IMR-90 (cell line): ENCODE measurements around the gene MCFD2. TPM values are rescaled to one million over a fixed set of nuclear protein-coding genes. Genes with fewer than 3 reads are reported as not detected.

Source experiments
- ATAC-seq: fragments of 200-7000 bp; cut with Tn5 transposase; 2 replicates; pipeline ENCODE4 v1.9.1; 2020; ENCODE audit warnings: low read depth, mild to moderate bottlenecking, moderate library complexity
- BruUV-seq: library from RNA; stranded (reverse); fragments of 400-500 nt; replicated peaks from 2 replicates; lab custom pipeline; 2021; lab: Mats Ljungman, UMichigan
- CTCF ChIA-PET: fragments of 300-600 bp; formaldehyde crosslinking; extraction: SDS; loops from one replicate; lab custom pipeline; 2021; ENCODE audit warnings: antibody characterized with exemption; lab: Yijun Ruan, JAX
- POLR2A ChIA-PET: fragments of 300-600 bp; sonication (Branson Sonifier 250); formaldehyde crosslinking; loops from one replicate; lab custom pipeline; 2022; ENCODE audit warnings: antibody characterized with exemption; ENCODE audit not compliant: unreplicated experiment; lab: Charles Lee
- DNase-seq: peaks from one replicate; pipeline ENCODE4 v3.0.0; 2013
- H2AFZ ChIP-seq: replicated peaks from 2 replicates; pipeline ENCODE3; 2013; ENCODE audit warnings: low read length, mild to moderate bottlenecking; ENCODE audit not compliant: poor library complexity
- H2AK5ac ChIP-seq: 2 replicates; pipeline ENCODE4 v1.6.1; 2013; ENCODE audit warnings: low read depth, low read length, inconsistent platforms
- H2AK9ac ChIP-seq: replicated peaks from 2 replicates; pipeline ENCODE3; 2013; ENCODE audit warnings: mild to moderate bottlenecking, low read depth, low read length, moderate library complexity; ENCODE audit not compliant: poor library complexity
- H2BK120ac ChIP-seq: 2 replicates; pipeline ENCODE4 v1.6.1; 2013; ENCODE audit warnings: low read depth, low read length, inconsistent platforms
- H2BK15ac ChIP-seq: 3 replicates; pipeline ENCODE4 v1.6.1; 2013; ENCODE audit warnings: low read depth, low read length, inconsistent platforms
- H2BK20ac ChIP-seq: 2 replicates; pipeline ENCODE4 v1.6.1; 2013; ENCODE audit warnings: low read depth, mild to moderate bottlenecking, inconsistent platforms, low read length, moderate library complexity
- H2BK5ac ChIP-seq: 2 replicates; pipeline ENCODE4 v1.6.1; 2013; ENCODE audit warnings: mild to moderate bottlenecking, low read depth, low read length, inconsistent platforms; ENCODE audit not compliant: poor library complexity, severe bottlenecking
- H3K14ac ChIP-seq: replicated peaks from 2 replicates; pipeline ENCODE4 v1.6.1; 2013; ENCODE audit warnings: low read depth, low read length, inconsistent platforms
- H3K18ac ChIP-seq: 2 replicates; pipeline ENCODE4 v1.6.1; 2013; ENCODE audit warnings: low read depth, low read length, control low read depth
- H3K23ac ChIP-seq: 2 replicates; pipeline ENCODE4 v1.6.1; 2013; ENCODE audit warnings: low read depth, low read length, inconsistent platforms
- H3K27ac ChIP-seq: 2 replicates; pipeline ENCODE4 v1.5.1; 2013; ENCODE audit warnings: mild to moderate bottlenecking, control low read depth, low read length; ENCODE audit not compliant: insufficient read depth
- H3K27me3 ChIP-seq: 2 replicates; pipeline ENCODE4 v1.6.1; 2013; ENCODE audit warnings: low read length; ENCODE audit not compliant: control insufficient read depth, insufficient read depth
- H3K36me3 ChIP-seq: 2 replicates; pipeline ENCODE4 v1.6.1; 2013; ENCODE audit warnings: low read length, mixed read lengths; ENCODE audit not compliant: control insufficient read depth, insufficient read depth
- H3K4ac ChIP-seq: 2 replicates; pipeline ENCODE4 v1.6.1; 2013; ENCODE audit warnings: low read depth, low read length, inconsistent platforms
- H3K4me1 ChIP-seq: 2 replicates; pipeline ENCODE4 v1.6.1; 2013; ENCODE audit warnings: low read length, mixed read lengths; ENCODE audit not compliant: control insufficient read depth, insufficient read depth
- H3K4me2 ChIP-seq: 2 replicates; pipeline ENCODE4 v1.6.1; 2013; ENCODE audit warnings: low read depth, mild to moderate bottlenecking, control low read depth, low read length, moderate library complexity
- H3K4me3 ChIP-seq: 2 replicates; pipeline ENCODE4 v1.5.1; 2013; ENCODE audit warnings: low read depth, mild to moderate bottlenecking, control low read depth, low read length, moderate library complexity; ENCODE audit not compliant: insufficient read depth
- H3K56ac ChIP-seq: 2 replicates; pipeline ENCODE4 v1.6.1; 2013; ENCODE audit warnings: low read length, inconsistent platforms; ENCODE audit not compliant: insufficient read depth; ENCODE audit errors: extremely low read depth
- H3K79me1 ChIP-seq, 2 experiments: 2 replicates each; pipeline ENCODE4 v1.6.1; 2013; ENCODE audit warnings: low read length in 2 of 2, inconsistent platforms in 1 of 2, low read depth in 1 of 2
- H3K9ac ChIP-seq: 2 replicates; pipeline ENCODE4 v1.6.1; 2013; ENCODE audit warnings: low read depth, low read length, control low read depth
- H3K9me1 ChIP-seq: 2 replicates; pipeline ENCODE4 v1.6.1; 2013; ENCODE audit warnings: low read length, inconsistent platforms; ENCODE audit not compliant: insufficient read depth
- H3K9me3 ChIP-seq: 2 replicates; pipeline ENCODE4 v1.6.1; 2013; ENCODE audit warnings: low read length; ENCODE audit not compliant: control insufficient read depth, insufficient read depth
- H4K20me1 ChIP-seq: 2 replicates; pipeline ENCODE4 v1.6.1; 2013; ENCODE audit warnings: low read length, inconsistent platforms; ENCODE audit not compliant: insufficient read depth
- H4K5ac ChIP-seq: 2 replicates; pipeline ENCODE4 v1.6.1; 2013; ENCODE audit warnings: mild to moderate bottlenecking, low read depth, low read length, control low read depth
- H4K8ac ChIP-seq, 2 experiments: 2 replicates each; pipeline ENCODE4 v1.6.1; 2013; ENCODE audit warnings: low read depth in 2 of 2, low read length in 2 of 2, control low read depth in 1 of 2, inconsistent platforms in 1 of 2
- H4K91ac ChIP-seq: 2 replicates; pipeline ENCODE4 v1.6.1; 2013; ENCODE audit warnings: low read depth, low read length, inconsistent platforms; ENCODE audit not compliant: insufficient read depth
- FOS ChIP-seq: fragments of 150-350 bp; IDR thresholded peaks from 2 replicates; pipeline ENCODE4 v1.6.1; 2016; ENCODE audit warnings: low read depth, low read length
- MAFK ChIP-seq: IDR thresholded peaks from 2 replicates; pipeline ENCODE4 v1.6.1; 2012; ENCODE audit warnings: low read depth, low read length, improper control_type of control experiment
- MAZ ChIP-seq: IDR thresholded peaks from 2 replicates; pipeline ENCODE4 v1.6.1; 2012; ENCODE audit warnings: low read depth, mild to moderate bottlenecking, low read length, improper control_type of control experiment, moderate library complexity, borderline replicate concordance
- RAD21 ChIP-seq: IDR thresholded peaks from 2 replicates; pipeline ENCODE4 v1.6.1; 2012; ENCODE audit warnings: low read length, improper control_type of control experiment
- RCOR1 ChIP-seq: IDR thresholded peaks from 2 replicates; pipeline ENCODE4 v1.6.1; 2012; ENCODE audit warnings: mild to moderate bottlenecking, low read length, improper control_type of control experiment; ENCODE audit not compliant: insufficient replicate concordance
- RFX5 ChIP-seq: IDR thresholded peaks from 2 replicates; pipeline ENCODE4 v1.8.0; 2012; ENCODE audit warnings: low read depth, mild to moderate bottlenecking, low read length, moderate library complexity
- USF2 ChIP-seq: fragments of 150-350 bp; IDR thresholded peaks from 2 replicates; pipeline ENCODE4 v1.6.1; 2017; ENCODE audit warnings: mild to moderate bottlenecking, antibody characterized with exemption, low read length, low read depth
- WGBS, 2 experiments: methylation state at CpG; one replicate each; pipeline versions ENCODE4 v1.1.5 to v1.1.7; 2013; ENCODE audit warnings: missing lambda C conversion rate in 2 of 2; ENCODE audit not compliant: insufficient read length in 1 of 2; ENCODE audit errors: extremely low coverage in 2 of 2; 5-methylcytosine and 5-hydroxymethylcytosine counted together
- dilution Hi-C: fragments of 300-500 bp; cut with HindIII; formaldehyde crosslinking; loops from one replicate; pipeline ENCODE4 v1.14.3; 2018; ENCODE audit warnings: low sequenced_read_pairs; ENCODE audit not compliant: unreplicated experiment
- in situ Hi-C: fragments of 300-500 bp; cut with MboI; formaldehyde crosslinking; loops from 3 replicates; pipeline ENCODE4 v1.14.3; 2019; ENCODE audit warnings: low sequenced_read_pairs, inconsistent platforms, mixed read lengths
- intact Hi-C: fragments of 100-400 bp; cut with micrococcal nuclease; formaldehyde crosslinking; loops from 2 replicates; pipeline ENCODE4 v1.10.0; 2022
- polyA plus RNA-seq, 3 experiments: library from polyadenylated mRNA; depleted of rRNA; stranded (reverse); fragments of >200 nt; gene quantifications; 2 replicates each; pipeline ENCODE4 v1.2.3, GENCODE V29; 2012; ENCODE audit warnings: low replicate concordance in 1 of 3
- total RNA-seq: library from RNA; depleted of rRNA; stranded (reverse); fragments of >200 nt; gene quantifications from 2 replicates; pipeline ENCODE4 v1.2.3, GENCODE V29; 2012

Gene MCFD2
- total and polyA plus RNA-seq, 2 of the 4 experiments (the other 2 are of a cell fraction) = 145 to 177 TPM

- no peak for TF ChIP-seq MAZ
- TF ChIP-seq RAD21 = no peak
Measured at GRCh38 chr2:46952171-46952570, 36.6 kb upstream of the MCFD2 start (continued).

- WGBS, 2 experiments = 100% methylated on average over 1 of the region's 9 CpGs; no CpG with 5 or more reads in 1 of the 2 experiments
- CTCF ChIA-PET = no interaction called here
- dilution Hi-C loops = no loop called here
Measured at GRCh38 chr2:46951290-46952064, 35.9 kb upstream of the MCFD2 start.

More at GRCh38 chr2:46951290-46952064, 35.9 kb upstream of the MCFD2 start:
- Histone ChIP-seq H2AK5ac (no peak overlapping the region), H3K36me3 (peaks cover 28% of the 10 kb centered on the region), H2BK5ac (no peak overlapping the region), H3K4me1 (peaks cover 13% of the 10 kb centered on the region), H3K9ac (no peak overlapping the region), H3K4ac (no peak overlapping the region), H4K20me1 (peaks cover 17% of the 10 kb centered on the region), H3K56ac (no peak overlapping the region), H3K4me3 (no peak overlapping the region), H2AK9ac (no peak overlapping the region), H3K9me3 (no peaks in the 10 kb centered on the region), H3K23ac (no peak overlapping the region), H3K79me1 (peaks cover 34 to 80% of the 10 kb centered on the region in 2 experiments), H4K91ac (no peak overlapping the region), H4K5ac (no peak overlapping the region), H2BK120ac (no peak overlapping the region), H2BK15ac (no peak overlapping the region), H4K8ac (no peak overlapping the region), H3K18ac (no peak overlapping the region), H3K27ac (no peak overlapping the region), H3K14ac (no peak overlapping the region), H2BK20ac (no peak overlapping the region), H3K4me2 (no peak overlapping the region), H3K9me1 (peaks cover 39% of the 10 kb centered on the region), H2AFZ (no peak overlapping the region), H3K27me3 (no peaks in the 10 kb centered on the region)
- in situ Hi-C loops = no loop called here
- TF ChIP-seq RCOR1 (no peak), FOS (no peak), RFX5 (no peak), MAFK (no peak), USF2 (no peak)
- no TSS peak for BruUV-seq
- ATAC-seq (no peak), DNase-seq (no peak)
- POLR2A ChIA-PET = no interaction called here
- intact Hi-C loops = no loop called here
